NCI-H526 (cell line): ENCODE results near the gene OOSP4B.
A peak's percentile ranks its signal among the peaks of the same experiment; 100 is the strongest.
"Not testable (repeated sequence)": the region's sequence is repeated elsewhere in the genome, so short reads cannot be mapped to it uniquely, and the experiment has no call there.

Experiments used
- DNase-seq, 2 experiments: peaks; one replicate each; lab custom pipeline; 2025; lab: John Stamatoyannopoulos, UW

OOSP4B gene

DNA sequence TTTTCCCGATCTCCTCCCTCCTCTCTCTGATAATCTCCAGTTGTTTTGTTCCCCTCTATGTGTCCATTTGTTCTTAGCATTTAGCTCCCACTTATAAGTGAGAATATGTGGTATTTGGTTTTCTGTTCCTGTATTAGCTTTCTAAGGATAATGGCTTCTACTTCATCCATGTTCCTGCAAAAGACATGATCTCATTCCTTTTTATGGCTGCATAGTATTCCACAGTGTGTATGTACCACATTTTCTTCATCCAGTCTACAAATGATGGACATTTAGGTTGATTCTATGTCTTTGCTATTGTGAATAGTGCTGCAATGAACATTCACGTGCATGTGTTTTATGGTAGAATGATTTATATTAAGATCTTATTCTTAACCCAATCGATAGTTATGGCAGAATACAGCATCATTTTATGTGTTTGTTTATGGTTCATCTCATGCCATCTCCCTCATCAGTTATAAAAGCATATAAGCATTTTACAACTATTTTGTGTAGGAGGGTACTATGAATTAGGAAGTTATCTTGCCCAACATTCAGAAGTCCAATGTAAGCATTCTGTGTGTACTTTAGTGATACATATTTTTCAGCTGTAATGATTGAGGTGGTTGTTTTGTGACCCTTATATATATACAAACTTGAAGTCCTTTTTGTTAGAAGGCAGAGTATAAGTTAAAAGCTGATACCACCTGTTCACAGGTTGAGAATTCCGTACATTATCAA is 42.7 kb downstream of the OOSP4B start:
- no peak for DNase-seq

DNA sequence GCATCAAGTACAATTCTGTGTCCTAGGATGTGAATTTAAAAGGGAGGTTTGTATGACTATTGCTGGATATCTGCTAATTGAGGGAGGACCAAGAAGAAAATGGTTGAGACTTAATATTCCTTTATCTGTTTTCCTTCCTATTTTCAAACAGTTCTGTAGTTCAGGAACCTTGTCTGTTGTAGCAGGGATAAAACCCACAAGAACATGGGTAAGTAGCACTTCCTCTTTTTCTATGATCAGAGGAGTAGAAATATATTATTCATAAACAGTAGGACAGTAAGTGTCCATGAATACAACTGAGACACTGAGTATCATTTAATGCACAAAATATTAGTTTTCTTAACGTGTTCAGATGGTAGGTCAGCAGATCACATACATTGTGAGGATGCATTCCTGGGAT is 47.1 kb downstream of the OOSP4B start:
- no peak for DNase-seq

DNA sequence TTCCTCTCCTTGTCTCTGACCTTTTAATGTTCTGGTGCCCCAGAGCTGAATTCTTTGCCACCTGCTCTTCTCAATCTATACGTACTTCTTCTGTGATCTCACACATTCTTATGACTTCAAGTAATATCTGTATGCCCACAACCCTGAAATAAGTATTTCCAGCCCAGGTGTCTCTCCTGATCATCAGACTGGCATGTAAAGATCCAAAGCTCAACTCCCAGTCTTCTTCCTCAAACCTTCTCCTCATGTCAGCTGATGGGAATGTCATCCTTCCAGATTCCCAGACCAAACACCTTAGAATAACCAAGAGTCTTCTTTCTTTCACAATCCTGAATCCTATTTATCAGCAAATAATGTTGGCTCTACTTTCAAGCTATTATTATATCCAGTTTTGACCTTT is 48.8 kb downstream of the OOSP4B start:
- DNase-seq: no peak

DNA sequence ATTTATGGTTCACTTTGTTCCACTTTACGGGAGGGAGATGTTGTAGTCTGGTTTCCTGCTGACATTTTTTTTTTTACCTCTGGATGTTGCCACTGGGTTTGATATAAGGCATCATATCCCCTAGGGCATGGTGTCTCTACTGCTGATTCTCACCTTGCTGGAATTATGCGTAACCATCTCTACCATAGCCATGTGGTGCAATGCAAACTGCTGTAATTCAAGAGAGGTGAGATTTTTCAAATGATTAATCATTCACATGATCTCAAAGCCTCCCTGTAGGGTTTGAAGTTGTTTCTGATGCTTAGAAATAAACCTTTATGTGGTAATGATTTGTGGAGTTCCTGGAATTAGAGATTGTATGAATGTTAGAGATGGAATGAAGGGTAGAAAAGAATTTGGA is 52.5 kb downstream of the OOSP4B start:
- DNase-seq: no peak

DNA sequence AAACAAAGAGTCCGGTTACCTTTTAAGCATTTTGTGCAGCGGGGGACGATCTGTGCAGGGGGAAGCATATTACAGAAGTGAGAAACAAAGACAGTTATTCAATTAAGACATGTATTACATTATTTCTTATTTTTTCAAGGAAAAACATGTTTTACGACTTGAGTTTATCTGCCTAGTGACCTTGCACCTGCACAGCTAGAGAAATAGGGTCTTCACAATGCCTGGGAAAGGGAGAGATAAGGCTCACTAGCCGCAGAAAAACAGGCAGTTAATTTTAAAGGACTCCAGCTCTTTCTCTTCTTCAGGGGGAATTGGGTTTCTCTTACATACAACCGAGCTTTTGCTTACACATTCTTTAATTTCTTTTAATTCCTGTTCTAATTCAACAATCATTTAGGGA is 54.7 kb downstream of the OOSP4B start:
- not testable (repeated sequence) for DNase-seq

DNA sequence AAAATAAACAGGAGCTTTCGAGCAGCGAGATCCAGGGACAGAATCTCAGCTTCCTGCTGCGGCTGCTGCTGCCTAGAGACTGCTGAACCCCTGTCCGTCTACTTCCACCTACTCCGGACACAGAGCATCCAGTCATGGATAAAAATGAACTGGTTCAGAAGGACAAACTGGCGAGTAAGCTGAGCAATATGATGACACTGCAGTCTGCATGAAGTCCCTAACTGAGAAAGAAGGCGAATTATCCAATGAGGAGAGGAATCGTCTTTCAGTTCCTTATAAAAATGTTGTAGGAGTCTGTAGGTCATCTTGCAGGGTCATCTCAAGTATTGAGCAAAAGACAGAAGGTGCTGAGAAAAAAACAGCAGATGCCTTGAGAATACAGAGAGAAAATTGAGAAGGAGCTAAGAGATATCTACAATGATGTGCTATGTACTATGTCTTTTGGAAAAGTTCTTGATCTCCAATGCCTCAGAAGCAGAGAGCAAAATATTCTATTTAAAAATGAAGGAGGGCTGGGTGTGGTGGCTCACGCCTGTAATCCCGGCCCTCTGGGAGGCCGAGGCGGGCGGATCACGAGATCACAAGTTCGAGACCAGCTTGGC is 60.3 kb downstream of the OOSP4B start:
- DNase-seq: no peak

DNA sequence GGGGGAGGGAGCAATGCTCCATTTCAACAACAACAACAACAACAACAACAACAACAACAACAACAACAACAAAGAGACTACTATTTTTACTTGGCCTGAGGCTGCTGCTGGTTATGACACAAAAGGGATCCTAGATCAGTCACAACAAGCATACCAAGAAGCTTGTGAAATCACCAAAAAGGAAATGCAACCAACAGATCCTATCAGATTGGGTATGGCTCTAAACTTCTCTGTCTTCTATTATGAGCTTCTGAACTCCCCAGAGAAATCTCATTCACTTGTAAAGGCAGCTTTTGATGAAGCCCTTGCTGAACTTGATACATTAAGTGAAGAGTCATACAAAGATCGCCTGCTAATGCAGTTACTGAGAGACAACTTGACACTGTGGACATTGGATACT is 61.0 kb downstream of the OOSP4B start:
- peak; percentile 27 to 30 for DNase-seq

DNA sequence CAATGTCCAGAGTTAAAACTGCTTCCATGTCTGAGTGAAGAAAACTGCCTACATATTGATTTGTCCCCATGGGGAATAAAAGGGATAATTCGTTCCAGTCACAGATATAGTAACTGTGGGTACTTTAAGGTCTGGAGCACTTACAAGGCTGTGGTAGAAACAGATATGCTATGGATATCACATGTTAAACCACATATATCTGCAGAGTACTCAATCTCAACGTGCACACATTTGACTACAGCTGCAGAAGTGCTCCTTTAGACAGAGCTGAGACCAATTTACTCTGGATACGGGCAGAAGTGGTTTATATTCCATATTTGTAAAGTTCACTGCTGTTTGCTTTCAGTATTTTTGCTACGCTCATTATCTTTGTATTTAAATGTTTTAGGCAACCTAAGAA is 61.8 kb downstream of the OOSP4B start:
- peak; percentile 94 to 96 for DNase-seq

DNA sequence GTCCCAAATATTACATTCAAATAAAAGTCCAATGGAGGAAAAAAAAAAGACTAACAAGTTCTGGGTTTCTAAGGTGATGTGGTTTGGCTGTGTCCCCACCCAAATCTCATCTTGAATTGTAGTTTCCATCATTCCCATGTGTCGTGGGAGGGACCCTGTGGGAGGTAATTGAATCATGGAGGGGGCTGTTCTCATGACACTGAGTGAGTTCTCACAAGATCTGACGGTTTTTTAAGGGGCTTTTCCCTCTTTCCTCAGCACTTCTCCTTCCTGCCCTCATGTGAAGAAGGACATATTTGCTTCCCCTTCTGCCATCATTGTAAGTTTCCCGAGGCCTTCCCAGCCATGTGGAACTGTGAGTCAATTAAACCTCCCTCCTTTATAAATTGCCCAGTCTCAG is 63.6 kb downstream of the OOSP4B start:
- DNase-seq: peak in 1 of 2 experiments; percentile 52
